Measurements from ENCODE around the gene PI4KA.

Gene PI4KA

DNA sequence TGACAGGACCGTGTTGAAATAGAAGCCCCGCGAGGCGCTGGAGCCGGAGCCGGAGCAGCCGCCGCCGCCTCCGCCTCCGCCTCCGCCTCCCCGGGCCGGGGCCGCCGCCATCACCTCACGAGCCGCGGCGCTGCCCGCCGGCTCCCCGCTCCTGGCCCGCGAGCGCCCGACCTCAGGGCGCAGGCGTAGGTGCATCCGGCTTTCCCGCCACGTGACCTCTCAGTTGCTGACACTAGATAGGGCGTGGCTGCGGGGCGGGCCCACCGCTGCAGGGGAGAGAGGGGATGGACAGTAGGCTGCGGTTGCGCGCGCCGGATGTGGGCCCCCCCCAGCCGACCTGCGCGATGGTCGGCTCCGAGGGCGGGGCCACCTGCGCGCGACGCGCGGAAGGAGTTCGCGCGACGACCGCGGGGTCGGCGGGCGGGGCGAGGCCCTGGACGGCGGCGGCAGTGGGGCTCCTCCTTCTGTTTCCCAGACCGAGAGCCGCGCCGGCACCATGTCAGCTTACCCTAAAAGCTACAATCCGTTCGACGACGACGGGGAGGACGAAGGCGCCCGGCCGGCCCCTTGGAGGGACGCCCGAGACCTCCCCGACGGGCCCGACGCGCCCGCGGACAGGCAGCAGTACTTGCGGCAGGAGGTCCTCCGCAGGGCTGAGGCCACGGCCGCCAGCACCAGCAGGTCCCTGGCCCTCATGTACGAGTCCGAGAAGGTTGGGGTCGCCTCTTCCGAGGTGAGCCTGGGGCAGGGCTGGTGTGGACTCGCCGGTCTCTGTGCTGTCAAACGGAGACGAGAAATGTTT is at the start of gene PI4KA, which contains the start of gene SNAP29:
PI4KA (minus strand) TSS at position 197 of the 802 bp plus-strand sequence; CDS start at position 111, 86 bp downstream.
SNAP29 (plus strand) TSS at position 393 of the 802 bp plus-strand sequence; CDS start at position 497, 104 bp downstream.
- in situ Hi-C loops (cut with HindIII; ENCODE audit: low sequenced_read_pairs) = no loop called here
- H3K4me3 ChIP-seq (ENCODE audit: low read depth, low read length) = peak within 1 kb of the TSS; percentile 68
- DNase-seq (ENCODE audit: low read depth) = peak; percentile 92
- TF ChIP-seq, protein P1, sequence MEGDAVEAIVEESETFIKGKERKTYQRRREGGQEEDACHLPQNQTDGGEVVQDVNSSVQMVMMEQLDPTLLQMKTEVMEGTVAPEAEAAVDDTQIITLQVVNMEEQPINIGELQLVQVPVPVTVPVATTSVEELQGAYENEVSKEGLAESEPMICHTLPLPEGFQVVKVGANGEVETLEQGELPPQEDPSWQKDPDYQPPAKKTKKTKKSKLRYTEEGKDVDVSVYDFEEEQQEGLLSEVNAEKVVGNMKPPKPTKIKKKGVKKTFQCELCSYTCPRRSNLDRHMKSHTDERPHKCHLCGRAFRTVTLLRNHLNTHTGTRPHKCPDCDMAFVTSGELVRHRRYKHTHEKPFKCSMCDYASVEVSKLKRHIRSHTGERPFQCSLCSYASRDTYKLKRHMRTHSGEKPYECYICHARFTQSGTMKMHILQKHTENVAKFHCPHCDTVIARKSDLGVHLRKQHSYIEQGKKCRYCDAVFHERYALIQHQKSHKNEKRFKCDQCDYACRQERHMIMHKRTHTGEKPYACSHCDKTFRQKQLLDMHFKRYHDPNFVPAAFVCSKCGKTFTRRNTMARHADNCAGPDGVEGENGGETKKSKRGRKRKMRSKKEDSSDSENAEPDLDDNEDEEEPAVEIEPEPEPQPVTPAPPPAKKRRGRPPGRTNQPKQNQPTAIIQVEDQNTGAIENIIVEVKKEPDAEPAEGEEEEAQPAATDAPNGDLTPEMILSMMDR (IDR thresholded peaks at IDR 0.05; ENCODE audit: low read depth, low read length, missing control alignments) = no peak

DNA sequence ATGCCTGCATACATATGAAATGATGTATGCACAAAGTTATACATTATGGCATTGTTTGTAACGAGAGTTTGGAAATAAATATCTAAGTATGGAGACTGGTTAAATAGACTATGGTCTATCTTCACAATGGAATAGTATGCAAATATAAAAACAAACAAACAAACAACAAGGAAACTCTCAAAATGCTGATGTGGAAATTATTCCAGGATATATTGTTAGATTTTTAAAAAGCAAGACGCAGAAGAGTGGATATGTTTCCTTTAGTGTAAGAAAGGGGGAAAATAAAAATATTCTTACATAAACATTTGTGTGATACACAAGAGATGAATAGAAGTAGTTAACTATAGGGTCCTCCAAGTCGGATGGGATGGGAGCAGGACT is 47.8 kb upstream of the PI4KA start:
- no peak for DNase-seq (ENCODE audit: low read depth)
- TF ChIP-seq, protein P1 (IDR thresholded peaks at IDR 0.05; ENCODE audit: low read depth, low read length, missing control alignments) = no peak
- no peak overlapping the region for H3K4me3 ChIP-seq (ENCODE audit: low read depth, low read length)
- in situ Hi-C loops (cut with HindIII; ENCODE audit: low sequenced_read_pairs) = no loop called here

DNA sequence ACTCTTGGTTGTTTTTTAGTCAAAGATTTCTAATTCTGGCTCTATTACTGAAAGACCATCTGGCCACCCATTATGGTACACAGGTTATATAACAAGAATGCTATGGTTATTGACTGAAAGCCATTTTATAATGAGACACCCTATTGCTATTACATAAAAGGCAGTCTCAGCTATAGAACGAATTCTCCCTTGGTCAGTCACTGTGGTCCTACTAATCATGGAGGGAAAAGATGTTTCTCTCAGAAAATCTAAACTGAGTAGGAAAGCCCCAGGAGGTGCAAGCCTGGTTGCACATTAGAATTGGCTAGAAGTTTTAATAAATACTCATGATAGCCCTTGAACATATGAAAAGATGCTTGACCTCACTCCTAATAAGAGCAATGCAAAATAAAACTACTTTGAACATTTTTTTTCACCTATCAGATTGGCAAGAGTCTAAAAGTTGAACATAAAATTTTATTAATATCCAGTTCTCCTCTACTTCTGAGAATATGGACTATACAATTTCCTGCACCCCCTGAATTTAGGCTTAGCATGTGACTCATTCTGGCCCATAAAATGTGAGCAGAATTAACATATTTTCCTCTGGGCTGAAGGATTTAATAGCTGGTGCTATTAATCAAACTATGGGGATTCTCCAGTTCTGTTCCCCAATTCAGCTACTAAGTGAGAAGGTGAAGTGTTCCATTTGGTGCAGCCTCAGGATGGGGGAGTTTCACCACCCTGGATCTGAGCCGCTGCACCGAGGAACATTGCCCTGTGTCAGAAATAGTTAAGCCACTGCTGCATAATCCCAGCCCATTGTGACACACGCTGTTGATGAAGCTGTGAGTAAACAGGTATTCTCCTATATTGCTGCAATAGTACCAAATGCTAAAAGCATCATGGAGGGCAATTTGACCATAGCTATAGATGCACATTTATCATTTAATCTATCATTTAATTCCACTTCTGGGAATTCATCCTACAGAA is 47.1 kb upstream of the PI4KA start:
- in situ Hi-C loops (cut with HindIII; ENCODE audit: low sequenced_read_pairs) = no loop called here
- no peak overlapping the region for H3K4me3 ChIP-seq (ENCODE audit: low read depth, low read length)
- TF ChIP-seq, protein P1 (IDR thresholded peaks at IDR 0.05; ENCODE audit: low read depth, low read length, missing control alignments) = no peak
- DNase-seq (ENCODE audit: low read depth) = no peak

GRCh38 chr22:20904980-20905355 is 46.4 kb upstream of the PI4KA start:
- DNase-seq (ENCODE audit: low read depth) = no peak
- in situ Hi-C loops (cut with HindIII; ENCODE audit: low sequenced_read_pairs) = no loop called here
- TF ChIP-seq, protein P1 (IDR thresholded peaks at IDR 0.05; ENCODE audit: low read depth, low read length, missing control alignments) = no peak
- no peak overlapping the region for H3K4me3 ChIP-seq (ENCODE audit: low read depth, low read length)

GRCh38 chr22:20904008-20904979 is 45.7 kb upstream of the PI4KA start:
- TF ChIP-seq, protein P1 (IDR thresholded peaks at IDR 0.05; ENCODE audit: low read depth, low read length, missing control alignments) = no peak
- H3K4me3 ChIP-seq (ENCODE audit: low read depth, low read length) = no peak overlapping the region
- in situ Hi-C loops (cut with HindIII; ENCODE audit: low sequenced_read_pairs) = no loop called here
- DNase-seq (ENCODE audit: low read depth) = peak; percentile 59
